Spleen (tissue), 11 donors: ENCODE results near the gene CDH13. TPM values are rescaled to one million over a fixed set of nuclear protein-coding genes. Genes with fewer than 3 reads are reported as not detected.

Experiments
- DNase-seq: peaks from one replicate; pipeline ENCODE4 v3.0.0-alpha.2; 2020
- H3K27ac ChIP-seq, 8 donors: fragments of 200-600 bp; sonication (generic) in 7 of 8; 1 replicate in 4 of 8; 2 replicates in 4 of 8; pipeline versions ENCODE4 v1.5.0 to v1.8.0; 2016 to 2021; ENCODE audit warnings: inconsistent platforms in 4 of 8, mild to moderate bottlenecking in 4 of 8, moderate library complexity in 1 of 8
- H3K27me3 ChIP-seq, 7 donors: fragments of 200-600 bp; sonication (generic) in 6 of 7; replicated peaks in 1 of 7; 1 replicate in 4 of 7; 2 replicates in 3 of 7; pipeline versions ENCODE4 v1.5.0 to v1.8.0; 2016 to 2021; ENCODE audit warnings: inconsistent platforms in 3 of 7, mild to moderate bottlenecking in 1 of 7
- H3K36me3 ChIP-seq, 6 donors: fragments of 200-600 bp; sonication (generic) in 5 of 6; 1 replicate in 4 of 6; 2 replicates in 2 of 6; pipeline versions ENCODE4 v1.5.0 to v1.8.0; 2016 to 2021; ENCODE audit warnings: inconsistent platforms in 2 of 6
- H3K4me1 ChIP-seq, 6 donors: fragments of 200-600 bp; sonication (generic) in 5 of 6; 1 replicate in 3 of 6; 2 replicates in 3 of 6; pipeline versions ENCODE4 v1.5.0 to v1.8.0; 2016 to 2021; ENCODE audit warnings: inconsistent platforms in 3 of 6
- H3K4me3 ChIP-seq, 8 donors: fragments of 200-600 bp; sonication (generic) in 7 of 8; 1 replicate in 4 of 8; 2 replicates in 4 of 8; pipeline versions ENCODE4 v1.5.0 to v1.8.0; 2016 to 2021; ENCODE audit warnings: inconsistent platforms in 4 of 8, mild to moderate bottlenecking in 4 of 8, moderate library complexity in 2 of 8
- H3K9me3 ChIP-seq, 8 donors: fragments of 200-600 bp; sonication (generic) in 7 of 8; 1 replicate in 4 of 8; 2 replicates in 4 of 8; pipeline versions ENCODE4 v1.5.0 to v1.8.0; 2016 to 2021; ENCODE audit warnings: inconsistent platforms in 4 of 8
- POLR2A ChIP-seq, 3 donors: fragments of 450-650 bp; IDR thresholded peaks; one replicate each; pipeline ENCODE4 v1.5.1; 2017; ENCODE audit warnings: antibody characterized with exemption in 3 of 3, mild to moderate bottlenecking in 1 of 3
- POLR2AphosphoS5 ChIP-seq, 3 donors: sonication (generic); formaldehyde crosslinking; IDR thresholded peaks; one replicate each; pipeline ENCODE4 v1.5.1; 2017; ENCODE audit warnings: antibody characterized with exemption in 3 of 3
- WGBS, 5 donors: extraction: QIAGEN DNeasy Blood & Tissue Kit in 3 of 5; methylation state at CpG; one replicate each; pipeline versions ENCODE4 v1.1.5 to v1.1.7; 2013 to 2018; 5-methylcytosine and 5-hydroxymethylcytosine counted together
- intact Hi-C: fragments of 100-400 bp; cut with DNase I; formaldehyde crosslinking; loops from one replicate; pipeline ENCODE4 v1.15.0; 2023; ENCODE audit warnings: low total_unique reads
- polyA plus RNA-seq, 3 donors: library from polyadenylated mRNA; stranded (reverse); fragments of 200-250 nt; gene quantifications; one replicate each; pipeline ENCODE4 v1.2.1, GENCODE V29; 2013
- total RNA-seq, 7 donors: library from RNA; depleted of rRNA in 3 of 7; stranded (reverse); fragments of >200 nt in 3 of 7; fragmentation: NEBNext Ultra II Directional in 4 of 7; extraction: Animal tissue kit (Norgen Biotek cat#: 25700) in 4 of 7; gene quantifications; one replicate each; pipeline versions ENCODE4 v1.1.0 to v1.2.1, GENCODE V29; 2016 to 2021
- TF ChIP-seq, protein P1 (sequence below), 11 experiments: fragments of 200-600 bp in 7 of 11; fragments of 450-650 bp in 4 of 11; sonication (generic) in 4 of 11; IDR thresholded peaks in 8 of 11; conservative IDR thresholded peaks in 3 of 11; 1 replicate in 7 of 11; 2 replicates in 4 of 11; pipeline versions ENCODE4 v1.4.0 to v1.8.0; 2016 to 2021; ENCODE audit warnings: antibody characterized with exemption in 11 of 11, inconsistent platforms in 4 of 11, mild to moderate bottlenecking in 1 of 11
- donor health status: healthy with polysubstance abuse.
- donor health status: DM: no; HTN: no; CAD: no; lungs with moderate emphysema.
- donor health status: DM: no; HTN: no; CAD: no.
- donor health status: Bipolar disorder and iron deficiency.
- donor health status: healthy.
- donor health status: DM: no; HTN: no; CAD: no.
- donor health status: DM: yes; HTN: yes; CAD: no.

CDH13 gene
- total and polyA plus RNA-seq, 10 donors = 0.13 to 4.6 (median 1.1) TPM

DNA sequence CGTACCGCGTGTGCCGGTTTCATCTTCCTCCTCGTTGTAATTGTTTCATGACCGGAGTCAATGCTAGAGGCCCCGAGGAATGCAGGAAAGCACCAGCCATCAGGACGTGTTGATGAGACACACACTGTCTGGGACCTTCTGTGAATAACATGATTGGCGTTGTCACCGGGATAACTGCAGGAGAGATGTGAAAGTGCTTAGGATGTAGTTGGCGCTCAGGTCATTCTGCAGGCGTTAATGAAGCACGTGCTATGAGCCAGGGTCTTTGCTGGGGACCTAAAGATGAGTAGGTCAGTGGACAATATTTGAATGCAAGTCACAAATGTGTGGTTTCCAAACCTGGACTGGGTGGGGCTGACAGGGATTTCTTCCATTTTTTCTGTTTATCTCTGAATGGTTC lies 999.4 kb downstream of the CDH13 start:
- H3K9me3 ChIP-seq = no peaks in the 10 kb centered on the region
- TF ChIP-seq, protein P1, sequence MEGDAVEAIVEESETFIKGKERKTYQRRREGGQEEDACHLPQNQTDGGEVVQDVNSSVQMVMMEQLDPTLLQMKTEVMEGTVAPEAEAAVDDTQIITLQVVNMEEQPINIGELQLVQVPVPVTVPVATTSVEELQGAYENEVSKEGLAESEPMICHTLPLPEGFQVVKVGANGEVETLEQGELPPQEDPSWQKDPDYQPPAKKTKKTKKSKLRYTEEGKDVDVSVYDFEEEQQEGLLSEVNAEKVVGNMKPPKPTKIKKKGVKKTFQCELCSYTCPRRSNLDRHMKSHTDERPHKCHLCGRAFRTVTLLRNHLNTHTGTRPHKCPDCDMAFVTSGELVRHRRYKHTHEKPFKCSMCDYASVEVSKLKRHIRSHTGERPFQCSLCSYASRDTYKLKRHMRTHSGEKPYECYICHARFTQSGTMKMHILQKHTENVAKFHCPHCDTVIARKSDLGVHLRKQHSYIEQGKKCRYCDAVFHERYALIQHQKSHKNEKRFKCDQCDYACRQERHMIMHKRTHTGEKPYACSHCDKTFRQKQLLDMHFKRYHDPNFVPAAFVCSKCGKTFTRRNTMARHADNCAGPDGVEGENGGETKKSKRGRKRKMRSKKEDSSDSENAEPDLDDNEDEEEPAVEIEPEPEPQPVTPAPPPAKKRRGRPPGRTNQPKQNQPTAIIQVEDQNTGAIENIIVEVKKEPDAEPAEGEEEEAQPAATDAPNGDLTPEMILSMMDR (IDR thresholded peaks at IDR 0.05 in 8 of 11, conservative IDR thresholded peaks at IDR 0.05 in 3 of 11) = no peak
- TF ChIP-seq POLR2AphosphoS5 (IDR thresholded peaks at IDR 0.05) (no peak), POLR2A (IDR thresholded peaks at IDR 0.05) (no peak)
- 88 to 96% (median 93%) methylated on average over 13 of the region's 13 CpGs for WGBS, 5 donors
- H3K36me3 ChIP-seq = no peaks in the 10 kb centered on the region
- DNase-seq = no peak
- H3K4me3 ChIP-seq = no peak overlapping the region
- H3K4me1 ChIP-seq = no peaks in the 10 kb centered on the region
- no peaks in the 10 kb centered on the region for H3K27me3 ChIP-seq
- intact Hi-C loops = no loop called here
- H3K27ac ChIP-seq = no peak overlapping the region

DNA sequence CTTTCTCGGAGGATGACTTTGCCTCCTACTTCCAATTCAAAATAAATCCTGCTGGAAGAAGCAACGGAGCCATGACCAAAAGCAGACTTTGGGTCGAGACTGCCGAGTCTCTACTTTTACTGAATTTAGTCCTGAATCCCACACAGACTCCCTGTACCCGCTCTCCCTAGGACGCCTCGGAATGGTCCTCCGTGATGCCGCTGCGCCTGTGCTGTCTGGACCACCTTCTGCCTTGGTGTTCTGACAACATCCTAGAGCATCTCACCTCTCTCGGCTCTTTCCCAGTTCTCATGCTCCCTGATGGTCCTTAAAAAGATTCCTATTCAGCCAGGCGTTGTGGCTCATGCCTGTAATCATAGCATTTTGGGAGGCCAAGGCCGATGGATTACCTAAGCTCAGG lies 999.9 kb downstream of the CDH13 start:
- intact Hi-C loops = no loop called here
- Histone ChIP-seq H3K4me1 (no peaks in the 10 kb centered on the region), H3K36me3 (no peaks in the 10 kb centered on the region), H3K27me3 (no peaks in the 10 kb centered on the region), H3K27ac (no peak overlapping the region), H3K4me3 (no peak overlapping the region), H3K9me3 (no peaks in the 10 kb centered on the region)
- WGBS, 5 donors = 87 to 96% (median 91%) methylated on average over 13 of the region's 13 CpGs
- TF ChIP-seq POLR2AphosphoS5 (IDR thresholded peaks at IDR 0.05) (no peak), POLR2A (IDR thresholded peaks at IDR 0.05) (no peak)
- TF ChIP-seq, protein P1 (IDR thresholded peaks at IDR 0.05 in 8 of 11, conservative IDR thresholded peaks at IDR 0.05 in 3 of 11) = no peak
- no peak for DNase-seq

DNA sequence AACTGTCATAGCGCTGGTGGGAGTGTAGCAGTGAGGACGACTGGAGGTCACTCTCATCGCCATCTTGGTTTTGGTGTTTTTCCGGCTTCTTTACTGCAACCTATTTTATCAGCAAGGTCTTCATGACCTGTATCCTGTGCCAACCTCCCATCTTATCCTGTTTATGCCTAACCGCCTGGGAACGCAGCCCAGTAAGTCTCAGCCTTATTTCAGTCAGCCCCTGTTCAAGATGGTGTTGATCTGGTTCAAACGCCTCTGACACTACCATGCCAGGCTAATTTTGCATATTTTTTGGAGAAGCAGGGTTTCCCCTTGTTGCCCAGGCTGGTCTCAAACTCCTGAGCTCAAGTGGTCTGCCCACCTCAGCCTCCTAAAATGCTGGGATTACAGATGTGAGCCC lies 1001.2 kb downstream of the CDH13 start:
- WGBS, 5 donors = 63 to 82% (median 80%) methylated on average over 7 of the region's 7 CpGs
- intact Hi-C loops = no loop called here
- H3K27ac ChIP-seq = peak overlapping the region in 1 of 8 donors; percentile 55
- H3K9me3 ChIP-seq = no peaks in the 10 kb centered on the region
- no peak overlapping the region for H3K4me3 ChIP-seq
- TF ChIP-seq, protein P1 (IDR thresholded peaks at IDR 0.05 in 8 of 11, conservative IDR thresholded peaks at IDR 0.05 in 3 of 11) = no peak
- TF ChIP-seq POLR2A (IDR thresholded peaks at IDR 0.05) (no peak), POLR2AphosphoS5 (IDR thresholded peaks at IDR 0.05) (no peak)
- no peaks in the 10 kb centered on the region for H3K27me3 ChIP-seq
- DNase-seq = no peak
- no peaks in the 10 kb centered on the region for H3K36me3 ChIP-seq
- no peaks in the 10 kb centered on the region for H3K4me1 ChIP-seq

DNA sequence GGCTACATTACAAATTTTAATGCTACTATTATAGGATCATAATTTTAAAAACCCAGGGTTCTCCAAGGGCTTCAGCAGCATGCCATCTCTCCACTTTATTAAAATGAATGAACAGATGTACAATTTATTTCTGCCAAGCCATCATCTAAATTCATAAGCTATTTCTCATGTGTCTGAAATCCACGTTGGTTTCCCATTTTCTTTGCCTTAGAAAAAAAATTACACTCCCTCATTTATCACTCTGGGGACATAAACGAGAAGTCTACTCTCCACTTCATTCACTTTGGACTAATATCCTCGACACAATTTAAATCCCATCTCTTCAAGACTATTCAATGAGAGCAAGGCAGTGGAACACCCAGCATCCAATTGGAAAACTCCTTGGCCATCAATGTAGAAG lies 1002.7 kb downstream of the CDH13 start:
- WGBS, 5 donors = 68 to 79% (median 74%) methylated on average over 3 of the region's 3 CpGs
- no peak for TF ChIP-seq POLR2A (IDR thresholded peaks at IDR 0.05)
- TF ChIP-seq, protein P1 (IDR thresholded peaks at IDR 0.05 in 8 of 11, conservative IDR thresholded peaks at IDR 0.05 in 3 of 11) = no peak
- TF ChIP-seq POLR2AphosphoS5 (IDR thresholded peaks at IDR 0.05) = no peak
- H3K4me1 ChIP-seq = no peaks in the 10 kb centered on the region
- no peak for DNase-seq
- intact Hi-C loops = no loop called here
- no peak overlapping the region for H3K27ac ChIP-seq
- H3K36me3 ChIP-seq = no peaks in the 10 kb centered on the region
- H3K4me3 ChIP-seq = no peak overlapping the region
- H3K9me3 ChIP-seq = no peaks in the 10 kb centered on the region
- H3K27me3 ChIP-seq = no peaks in the 10 kb centered on the region
